HCT116 (cell line): ENCODE measurements around the gene CLEC17A. TPM values are rescaled to one million over a fixed set of nuclear protein-coding genes. Genes with fewer than 3 reads are reported as not detected.

Source experiments
- ATAC-seq: fragments of 200-7000 bp; cut with Tn5 transposase; 2 replicates; pipeline ENCODE4 v1.9.1; 2020; ENCODE audit warnings: mild to moderate bottlenecking, moderate library complexity
- BruUV-seq: library from RNA; stranded (reverse); fragments of 400-500 nt; replicated peaks from 2 replicates; lab custom pipeline; 2021; lab: Mats Ljungman, UMichigan
- CTCF ChIA-PET: fragments of 300-600 bp; sonication (Branson Sonifier 250); formaldehyde crosslinking; loops from one replicate; lab custom pipeline; 2021; ENCODE audit warnings: antibody characterized with exemption; lab: Charles Lee
- POLR2A ChIA-PET: fragments of 300-600, 350-600 bp; sonication (Branson Sonifier 250); formaldehyde crosslinking; loops from one replicate; lab custom pipeline; 2021; ENCODE audit warnings: antibody characterized with exemption; lab: Charles Lee
- RAD21 ChIA-PET, 2 experiments: fragments of 300-600 bp; sonication (Branson Sonifier 250); formaldehyde crosslinking; loops; one replicate each; lab custom pipeline; 2023; ENCODE audit warnings: low total read pairs in 2 of 2; ENCODE audit not compliant: uncharacterized antibody in 2 of 2, unreplicated experiment in 2 of 2, low non-redundant PET in 1 of 2; lab: Charles Lee
- DNase-seq: peaks from one replicate; pipeline ENCODE4 v3.0.0-alpha.2; 2010; ENCODE audit warnings: low read depth, low spot score
- H2AFZ ChIP-seq: fragments of 200-600 bp; shearing (Covaris generic), sonication (generic); 2 replicates; pipeline ENCODE4 v1.6.1; 2017; ENCODE audit warnings: low read depth, mixed run types, mixed read lengths, antibody characterized with exemption, low read length; ENCODE audit not compliant: poor library complexity, severe bottlenecking
- H3K27ac ChIP-seq: 2 replicates; pipeline ENCODE4 v1.5.1; 2012; ENCODE audit warnings: low read depth, low read length
- H3K27me3 ChIP-seq: fragments of 200-600 bp; sonication (generic); 2 replicates; pipeline ENCODE4 v1.6.1; 2016; ENCODE audit warnings: mixed run types, low read length, mixed read lengths; ENCODE audit not compliant: insufficient read depth
- H3K36me3 ChIP-seq, 2 experiments: fragments of 200-500 bp in 1 of 2; fragments of 200-600 bp in 1 of 2; sonication (Bioruptor generic) in 1 of 2; sonication (generic) in 1 of 2; 2 replicates each; pipeline versions ENCODE4 v1.5.1 to v1.6.1; 2014 to 2016; ENCODE audit warnings: low read length in 2 of 2, inconsistent platforms in 1 of 2, mixed read lengths in 1 of 2, mixed run types in 1 of 2; ENCODE audit not compliant: insufficient read depth in 2 of 2, control insufficient read depth in 1 of 2
- H3K4me1 ChIP-seq, 2 experiments: fragments of 200-600 bp in 1 of 2; sonication (generic) in 1 of 2; 2 replicates each; pipeline versions ENCODE4 v1.5.1 to v1.6.1; 2012 to 2017; ENCODE audit warnings: low read length in 2 of 2, inconsistent platforms in 1 of 2, mild to moderate bottlenecking in 1 of 2, mixed read lengths in 1 of 2, mixed run types in 1 of 2, moderate library complexity in 1 of 2; ENCODE audit not compliant: insufficient read depth in 2 of 2, control insufficient read depth in 1 of 2
- H3K4me2 ChIP-seq: fragments of 200-600 bp; sonication (generic); 2 replicates; pipeline ENCODE4 v1.6.1; 2017; ENCODE audit warnings: mixed run types, low read length, mixed read lengths
- H3K4me3 ChIP-seq, 2 experiments: fragments of 200-600 bp in 1 of 2; sonication (generic) in 1 of 2; replicated peaks in 1 of 2; 2 replicates each; pipeline ENCODE4 v1.5.1; 2011 to 2016; ENCODE audit warnings: low read length in 2 of 2, control low read depth in 1 of 2, low read depth in 1 of 2, mild to moderate bottlenecking in 1 of 2, mixed read lengths in 1 of 2, mixed run types in 1 of 2
- H3K79me2 ChIP-seq: fragments of 200-600 bp; sonication (generic); 2 replicates; pipeline ENCODE4 v1.6.1; 2017; ENCODE audit warnings: mild to moderate bottlenecking, mixed run types, low read length, moderate library complexity, mixed read lengths; ENCODE audit not compliant: insufficient read depth
- H3K9ac ChIP-seq: fragments of 200-600 bp; sonication (generic); 2 replicates; pipeline ENCODE4 v1.6.1; 2016; ENCODE audit warnings: low read length, mixed read lengths
- H3K9me2 ChIP-seq: fragments of 200-600 bp; sonication (generic), shearing (Covaris generic); 2 replicates; pipeline ENCODE4 v1.6.1; 2017; ENCODE audit warnings: mixed run types, mild to moderate bottlenecking, moderate library complexity; ENCODE audit not compliant: insufficient read depth
- H3K9me3 ChIP-seq, 2 experiments: fragments of 200-500 bp in 1 of 2; fragments of 200-600 bp in 1 of 2; sonication (Bioruptor generic) in 1 of 2; sonication (generic) in 1 of 2; 2 replicates each; pipeline ENCODE4 v1.6.1; 2014 to 2017; ENCODE audit warnings: low read length in 2 of 2, mixed read lengths in 2 of 2, inconsistent platforms in 1 of 2, low read depth in 1 of 2, mild to moderate bottlenecking in 1 of 2, mixed run types in 1 of 2, moderate library complexity in 1 of 2; ENCODE audit not compliant: control insufficient read depth in 1 of 2, insufficient read depth in 1 of 2
- H4K20me1 ChIP-seq: fragments of 200-600 bp; sonication (generic), shearing (Covaris generic); 2 replicates; pipeline ENCODE4 v1.6.1; 2017; ENCODE audit warnings: mixed run types, mild to moderate bottlenecking, moderate library complexity; ENCODE audit not compliant: insufficient read depth
- ATF3 ChIP-seq: IDR thresholded peaks from 2 replicates; pipeline ENCODE4 v1.6.1; 2012
- CBX3 ChIP-seq: IDR thresholded peaks from 2 replicates; pipeline ENCODE4 v1.6.1; 2012; ENCODE audit warnings: low read depth
- CEBPB ChIP-seq: IDR thresholded peaks from 2 replicates; pipeline ENCODE4 v1.6.1; 2012; ENCODE audit warnings: low read depth
- EGR1 ChIP-seq: IDR thresholded peaks from 2 replicates; pipeline ENCODE4 v1.6.1; 2012; ENCODE audit warnings: low read depth
- ELF1 ChIP-seq: IDR thresholded peaks from 2 replicates; pipeline ENCODE4 v1.6.1; 2012; ENCODE audit warnings: low read depth, borderline replicate concordance
- EZH2phosphoT487 ChIP-seq: fragments of 200-600 bp; IDR thresholded peaks from 2 replicates; pipeline ENCODE4 v1.6.1; 2018; ENCODE audit warnings: antibody characterized with exemption, borderline replicate concordance
- FOSL1 ChIP-seq: IDR thresholded peaks from 2 replicates; pipeline ENCODE4 v1.6.1; 2012; ENCODE audit warnings: low read depth
- POLR2AphosphoS5 ChIP-seq: IDR thresholded peaks from 2 replicates; pipeline ENCODE4 v1.6.1; 2011; ENCODE audit warnings: mild to moderate bottlenecking, low read depth, low read length, moderate library complexity
- RAD21 ChIP-seq: IDR thresholded peaks from 2 replicates; pipeline ENCODE4 v1.6.1; 2012; ENCODE audit warnings: low read depth, mild to moderate bottlenecking
- REST ChIP-seq: IDR thresholded peaks from 2 replicates; pipeline ENCODE4 v1.6.1; 2012; ENCODE audit warnings: low read depth
- SIN3A ChIP-seq: IDR thresholded peaks from 2 replicates; pipeline ENCODE4 v1.6.1; 2012; ENCODE audit warnings: low read depth
- SRF ChIP-seq: IDR thresholded peaks from 2 replicates; pipeline ENCODE4 v1.6.1; 2012; ENCODE audit warnings: low read depth
- TCF7L2 ChIP-seq: IDR thresholded peaks from 2 replicates; pipeline ENCODE4 v1.7.0; 2011; ENCODE audit warnings: borderline replicate concordance, inconsistent platforms; ENCODE audit not compliant: insufficient read depth, insufficient read length; ENCODE audit errors: extremely low read depth
- ZBTB33 ChIP-seq: IDR thresholded peaks from 2 replicates; pipeline ENCODE4 v1.6.1; 2011; ENCODE audit warnings: mild to moderate bottlenecking, low read length, moderate library complexity; ENCODE audit not compliant: insufficient replicate concordance; ENCODE audit errors: extremely low read depth
- ZFX ChIP-seq: fragments of 450-650 bp; IDR thresholded peaks from 2 replicates; pipeline ENCODE4 v1.6.1; 2017
- ZNF274 ChIP-seq: fragments of 200-500 bp; sonication (Bioruptor generic); IDR thresholded peaks from 2 replicates; pipeline ENCODE4 v1.6.1; 2014; ENCODE audit warnings: mild to moderate bottlenecking, low read depth, low read length, inconsistent platforms
- intact Hi-C: fragments of 100-400 bp; cut with micrococcal nuclease; formaldehyde crosslinking; loops from 2 replicates; pipeline ENCODE4 v1.10.0; 2022
- total RNA-seq: library from RNA; stranded (reverse); gene quantifications from one replicate; pipeline ENCODE4 v1.2.1, GENCODE V29; 2021; ENCODE audit not compliant: unreplicated experiment

CLEC17A gene
- total RNA-seq, 1 experiment from 2014 or later, result not detected

GRCh38 chr19:14603990-14604387 lies 21.1 kb downstream of the CLEC17A start (continued):
- TF ChIP-seq ATF3 (no peak), ELF1 (no peak)

- POLR2A ChIA-PET, result no interaction called here
- TF ChIP-seq ATF3 (no peak), TCF7L2 (no peak), SIN3A (no peak), ZFX (no peak), EZH2phosphoT487 (no peak), SRF (no peak), REST (no peak), ZBTB33 (no peak), RAD21 (no peak), EGR1 (no peak), FOSL1 (no peak), ELF1 (no peak), CBX3 (no peak), ZNF274 (no peak), CEBPB (no peak), POLR2AphosphoS5 (no peak)
- H3K4me2 ChIP-seq, result no peak overlapping the region
- H3K27me3 ChIP-seq, result no peaks in the 10 kb centered on the region
- no peaks in the 10 kb centered on the region for H3K4me1 ChIP-seq
- no peak overlapping the region for H2AFZ ChIP-seq
- CTCF ChIA-PET, result no interaction called here
- ATAC-seq (no peak), DNase-seq (no peak)
- H3K27ac ChIP-seq, result no peak overlapping the region
- H3K9me2 ChIP-seq, result no peaks in the 10 kb centered on the region
- intact Hi-C loops, result no loop called here
- RAD21 ChIA-PET, result interaction anchor here in 1 of 2 experiments (0.6 kb wide), 1 partner anchor 433 kb away, joined by 4 read pairs; no protein-coding TSS in a partner anchor
- no peaks in the 10 kb centered on the region for H4K20me1 ChIP-seq
- no peak overlapping the region for H3K9ac ChIP-seq
- no peaks in the 10 kb centered on the region for H3K79me2 ChIP-seq
- no peaks in the 10 kb centered on the region for H3K36me3 ChIP-seq
- no peaks in the 10 kb centered on the region for H3K9me3 ChIP-seq
- no TSS peak for BruUV-seq
- no peak overlapping the region for H3K4me3 ChIP-seq
Observed at GRCh38 chr19:14606627-14607026, 23.7 kb downstream of the CLEC17A start.
